Caco-2 (cell line): ENCODE results near the gene MYPOP. TPM values are rescaled to one million over a fixed set of nuclear protein-coding genes. Genes with fewer than 3 reads are reported as not detected.

Experiments used
- BruUV-seq: library from RNA; stranded (reverse); fragments of 400-500 nt; replicated peaks from 2 replicates; lab custom pipeline; 2021; lab: Mats Ljungman, UMichigan
- CTCF ChIA-PET: fragments of 300-600 bp; sonication (Branson Sonifier 250); formaldehyde crosslinking; loops from one replicate; lab custom pipeline; 2022; ENCODE audit warnings: antibody characterized with exemption; lab: Charles Lee
- POLR2A ChIA-PET: fragments of 300-600 bp; sonication (Branson Sonifier 250); formaldehyde crosslinking; loops from one replicate; lab custom pipeline; 2022; ENCODE audit warnings: antibody characterized with exemption; lab: Charles Lee
- DNase-seq, 2 experiments: peaks; one replicate each; pipeline versions ENCODE4 v3.0.0 to v3.0.0-alpha.2; 2020 to 2022
- H3K27me3 ChIP-seq: replicated peaks from 2 replicates; pipeline ENCODE4 v1.6.0; 2011; ENCODE audit warnings: low read length; ENCODE audit not compliant: control insufficient read depth, insufficient read depth
- H3K36me3 ChIP-seq: 2 replicates; pipeline ENCODE4 v1.5.1; 2011; ENCODE audit warnings: low read length; ENCODE audit not compliant: control insufficient read depth, insufficient read depth
- H3K4me1 ChIP-seq: fragments of 250-450 bp; sonication (Bioruptor Pico); 2 replicates; pipeline ENCODE4 v1.5.1; 2020; ENCODE audit warnings: mild to moderate bottlenecking
- H3K4me3 ChIP-seq: 2 replicates; pipeline ENCODE4 v1.5.1; 2011; ENCODE audit warnings: low read depth, mild to moderate bottlenecking, control low read depth, low read length
- H3K9me3 ChIP-seq: fragments of 250-450 bp; sonication (Bioruptor Pico); 2 replicates; pipeline ENCODE4 v1.5.1; 2020; ENCODE audit warnings: mild to moderate bottlenecking, moderate library complexity
- H3K27ac Mint-ChIP-seq: one replicate; pipeline ENCODE4 v1.8.0; 2022; ENCODE audit warnings: mixed read lengths; ENCODE audit not compliant: unreplicated experiment
- H3K27me3 Mint-ChIP-seq: one replicate; pipeline ENCODE4 v1.8.0; 2022; ENCODE audit warnings: mixed read lengths; ENCODE audit not compliant: insufficient read depth, unreplicated experiment
- H3K36me3 Mint-ChIP-seq: one replicate; pipeline ENCODE4 v1.8.0; 2022; ENCODE audit warnings: mild to moderate bottlenecking, mixed read lengths; ENCODE audit not compliant: insufficient read depth, unreplicated experiment
- H3K4me1 Mint-ChIP-seq: one replicate; pipeline ENCODE4 v1.8.0; 2022; ENCODE audit warnings: low read depth, mixed read lengths; ENCODE audit not compliant: unreplicated experiment
- H3K4me3 Mint-ChIP-seq: one replicate; pipeline ENCODE4 v1.8.0; 2022; ENCODE audit warnings: mild to moderate bottlenecking, moderate library complexity, mixed read lengths; ENCODE audit not compliant: unreplicated experiment
- H3K9me3 Mint-ChIP-seq: one replicate; pipeline ENCODE4 v1.8.0; 2022; ENCODE audit warnings: mixed read lengths; ENCODE audit not compliant: unreplicated experiment
- CTCF ChIP-seq, 2 experiments: fragments of 200-600 bp in 1 of 2; IDR thresholded peaks; 1 replicate in 1 of 2; 2 replicates in 1 of 2; pipeline versions ENCODE4 v1.5.1 to v1.8.0; 2011 to 2022; ENCODE audit warnings: antibody characterized with exemption in 1 of 2, control low read depth in 1 of 2, inconsistent platforms in 1 of 2, low read depth in 1 of 2, low read length in 1 of 2, mild to moderate bottlenecking in 1 of 2, moderate library complexity in 1 of 2; ENCODE audit not compliant: insufficient read depth in 1 of 2, severe bottlenecking in 1 of 2, unreplicated experiment in 1 of 2
- intact Hi-C: fragments of 100-400 bp; cut with micrococcal nuclease; formaldehyde crosslinking; loops from one replicate; pipeline ENCODE4 v1.10.0; 2022; ENCODE audit not compliant: unreplicated experiment
- total RNA-seq: library from RNA; stranded (reverse); gene quantifications from 2 replicates; pipeline ENCODE4 v1.2.3, GENCODE V29; 2022

MYPOP gene
- total RNA-seq, 1 experiment from 2014 or later, result 15.8 TPM

- CTCF ChIA-PET, result no interaction called here
- TF ChIP-seq CTCF (IDR thresholded peaks at IDR 0.05; ENCODE audit: insufficient read depth in 1 of 2, low read depth in 1 of 2, low read length in 1 of 2, severe bottlenecking in 1 of 2, unreplicated experiment in 1 of 2), result peak; percentile 23 to 27
- no peaks in the 10 kb centered on the region for H3K27me3 ChIP-seq
- POLR2A ChIA-PET, result no interaction called here
- H3K36me3 Mint-ChIP-seq, result peaks cover 12% of the 10 kb centered on the region
- peaks cover 11% of the 10 kb centered on the region for H3K4me1 Mint-ChIP-seq
- BruUV-seq, result no TSS peak
- no peaks in the 10 kb centered on the region for H3K36me3 ChIP-seq
- H3K4me1 ChIP-seq, result peaks cover 7% of the 10 kb centered on the region
- no peak overlapping the region for H3K4me3 ChIP-seq
- intact Hi-C loops, result no loop called here
- H3K9me3 ChIP-seq, result no peaks in the 10 kb centered on the region
- no peak overlapping the region for H3K4me3 Mint-ChIP-seq
- H3K27ac Mint-ChIP-seq, result no peak overlapping the region
- H3K27me3 Mint-ChIP-seq, result no peaks in the 10 kb centered on the region
- no peaks in the 10 kb centered on the region for H3K9me3 Mint-ChIP-seq
- peak in 1 of 2 experiments; percentile 39 for DNase-seq
These were observed 19.9 kb upstream of the MYPOP start for GRCh38 chr19:45922281-45922680.

GRCh38 chr19:45920458-45920857, 18.0 kb upstream of the MYPOP start:
- H3K27me3 ChIP-seq, result no peaks in the 10 kb centered on the region
- no peaks in the 10 kb centered on the region for H3K36me3 ChIP-seq
- H3K9me3 ChIP-seq, result no peaks in the 10 kb centered on the region
- no peak for DNase-seq
- no peaks in the 10 kb centered on the region for H3K27me3 Mint-ChIP-seq
- peaks cover 18% of the 10 kb centered on the region for H3K36me3 Mint-ChIP-seq
- POLR2A ChIA-PET, result no interaction called here
- no TSS peak for BruUV-seq
- H3K27ac Mint-ChIP-seq, result no peak overlapping the region
- CTCF ChIA-PET, result interaction anchor here (0.6 kb wide), 2 partner anchors 38 to 75 kb away, joined by 3 read pairs; partner anchors contain the start of gene CCDC61
- intact Hi-C loops, result no loop called here
- H3K9me3 Mint-ChIP-seq, result no peaks in the 10 kb centered on the region
- peaks cover 7% of the 10 kb centered on the region for H3K4me1 ChIP-seq
- no peak overlapping the region for H3K4me3 Mint-ChIP-seq
- no peak for TF ChIP-seq CTCF (IDR thresholded peaks at IDR 0.05; ENCODE audit: insufficient read depth in 1 of 2, low read depth in 1 of 2, low read length in 1 of 2, severe bottlenecking in 1 of 2, unreplicated experiment in 1 of 2)
- H3K4me3 ChIP-seq, result no peak overlapping the region
- peaks cover 6% of the 10 kb centered on the region for H3K4me1 Mint-ChIP-seq

GRCh38 chr19:45919678-45920077, 17.3 kb upstream of the MYPOP start:
- peaks cover 3% of the 10 kb centered on the region for H3K4me1 ChIP-seq
- Mint-ChIP-seq H3K9me3 (no peaks in the 10 kb centered on the region), H3K4me1 (peaks cover under 1% of the 10 kb centered on the region), H3K27ac (no peak overlapping the region), H3K27me3 (no peaks in the 10 kb centered on the region), H3K36me3 (peaks cover 12% of the 10 kb centered on the region), H3K4me3 (no peak overlapping the region)
- intact Hi-C loops, result no loop called here
- H3K4me3 ChIP-seq, result no peak overlapping the region
- no peaks in the 10 kb centered on the region for H3K27me3 ChIP-seq
- no peak for TF ChIP-seq CTCF (IDR thresholded peaks at IDR 0.05; ENCODE audit: insufficient read depth in 1 of 2, low read depth in 1 of 2, low read length in 1 of 2, severe bottlenecking in 1 of 2, unreplicated experiment in 1 of 2)
- ChIA-PET POLR2A (no interaction called here), CTCF (interaction anchor here (0.6 kb wide), 2 partner anchors 38 to 103 kb away, joined by 3 read pairs; no protein-coding TSS in a partner anchor)
- no peak for DNase-seq
- H3K36me3 ChIP-seq, result no peaks in the 10 kb centered on the region
- BruUV-seq, result no TSS peak
- H3K9me3 ChIP-seq, result no peaks in the 10 kb centered on the region
